ENCODE results near the gene FRMD5.

FRMD5 gene

DNA sequence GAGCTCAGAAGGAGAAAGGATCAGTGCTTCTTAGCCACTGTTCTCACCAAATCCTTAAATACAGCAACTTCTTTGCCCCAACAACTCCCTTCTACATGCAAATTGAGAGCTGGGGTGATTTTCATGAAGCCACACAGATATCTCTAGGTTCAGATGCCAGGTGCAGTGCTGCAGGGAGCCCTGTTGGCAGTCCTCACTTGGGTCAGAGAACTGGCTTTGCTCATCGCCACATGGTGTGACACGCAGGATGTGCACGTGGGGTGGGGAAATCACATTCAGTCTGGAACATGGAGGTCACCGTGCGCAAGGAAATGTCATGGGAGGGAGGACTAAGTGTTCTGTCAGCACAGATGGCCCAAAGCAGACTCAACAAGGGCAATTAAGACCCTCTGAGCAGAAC lies 264.5 kb downstream of the FRMD5 start:
- Mint-ChIP-seq H3K27ac (no peak overlapping the region), H3K4me1 (no peaks in the 10 kb centered on the region), H3K9me3 (no peaks in the 10 kb centered on the region), H3K36me3 (no peaks in the 10 kb centered on the region), H3K4me3 (no peak overlapping the region)
- DNase-seq (ENCODE audit: low spot score in 2 of 2) (no peak), ATAC-seq (no peak)

DNA sequence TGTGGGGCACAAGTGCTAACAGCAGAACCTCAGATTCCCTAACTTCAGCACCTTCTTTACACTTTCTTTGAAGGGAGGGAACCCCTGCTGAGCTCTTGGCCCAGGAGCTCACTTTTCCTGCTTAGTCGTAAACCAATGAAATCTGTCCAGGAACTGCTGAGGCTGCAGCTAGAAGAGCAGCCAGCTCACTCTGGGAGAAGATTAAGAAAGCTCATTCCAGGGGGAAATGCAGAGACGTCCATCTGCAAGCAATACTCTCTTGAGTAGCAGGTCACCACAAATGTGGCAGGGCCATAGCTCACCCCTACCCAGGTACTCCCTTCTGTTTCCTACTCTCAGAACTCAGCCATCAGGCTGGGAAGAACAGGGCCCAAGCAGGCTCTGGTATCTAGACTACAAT lies 265.0 kb downstream of the FRMD5 start:
- Mint-ChIP-seq H3K4me3 (no peak overlapping the region), H3K9me3 (no peaks in the 10 kb centered on the region), H3K4me1 (no peaks in the 10 kb centered on the region), H3K27ac (no peak overlapping the region), H3K36me3 (no peaks in the 10 kb centered on the region)
- DNase-seq (ENCODE audit: low spot score in 2 of 2) (no peak), ATAC-seq (no peak)

DNA sequence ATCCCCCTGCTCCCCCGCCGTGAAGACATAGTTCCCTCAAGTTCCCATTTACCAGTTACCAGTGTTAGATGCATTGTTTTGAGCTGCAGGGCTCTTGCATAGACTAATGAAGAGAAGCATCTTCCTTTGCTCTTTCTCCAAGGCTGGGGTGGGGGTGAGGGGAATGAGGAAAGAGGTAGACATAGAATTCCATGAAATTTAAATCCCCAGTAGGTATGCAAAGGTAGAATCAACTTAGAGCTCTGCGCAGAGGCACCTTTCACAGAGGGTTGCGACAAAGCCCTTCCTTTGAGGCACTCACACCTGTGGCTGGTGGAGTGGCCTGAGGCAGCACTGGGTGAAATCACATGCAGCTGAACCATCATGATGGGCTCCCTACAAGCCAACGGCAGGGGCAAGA lies 266.9 kb downstream of the FRMD5 start:
- DNase-seq (ENCODE audit: low spot score in 2 of 2) (no peak), ATAC-seq (no peak)
- H3K9me3 Mint-ChIP-seq: no peaks in the 10 kb centered on the region
- H3K4me1 Mint-ChIP-seq: no peaks in the 10 kb centered on the region
- H3K27ac Mint-ChIP-seq: no peak overlapping the region
- H3K4me3 Mint-ChIP-seq: no peak overlapping the region
- H3K36me3 Mint-ChIP-seq: no peaks in the 10 kb centered on the region

DNA sequence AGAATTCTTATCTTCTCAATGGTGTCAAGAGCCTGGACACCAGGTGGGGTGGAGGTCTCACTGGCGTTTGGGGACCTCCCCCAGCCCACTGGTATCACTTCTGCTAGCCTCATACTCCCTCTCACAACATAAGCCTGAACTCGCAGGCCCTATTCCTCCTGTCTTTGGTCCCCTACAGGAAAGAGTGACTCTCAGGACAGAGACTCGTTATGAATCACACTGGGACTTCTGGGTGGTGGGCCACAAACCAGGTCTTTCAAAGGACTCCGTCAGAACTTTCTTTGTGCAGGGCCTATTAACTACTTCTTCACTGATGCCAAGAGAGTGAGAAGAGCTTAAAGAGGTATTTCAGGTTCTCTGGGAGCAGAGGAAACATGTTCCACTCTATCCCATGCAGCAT lies 267.9 kb downstream of the FRMD5 start:
- ATAC-seq: no peak

GRCh38 chr15:43923553-43923952 lies 271.5 kb downstream of the FRMD5 start:
- DNase-seq (ENCODE audit: low spot score in 2 of 2) (no peak), ATAC-seq (no peak)
- Mint-ChIP-seq H3K36me3 (no peaks in the 10 kb centered on the region), H3K4me1 (no peaks in the 10 kb centered on the region), H3K4me3 (no peak overlapping the region), H3K9me3 (no peaks in the 10 kb centered on the region), H3K27ac (no peak overlapping the region)

More for the DNA sequence above, 267.9 kb downstream of the FRMD5 start:
- no peaks in the 10 kb centered on the region for H3K4me1 Mint-ChIP-seq
- DNase-seq (ENCODE audit: low spot score in 2 of 2): no peak
- no peaks in the 10 kb centered on the region for H3K9me3 Mint-ChIP-seq
- no peaks in the 10 kb centered on the region for H3K36me3 Mint-ChIP-seq
- H3K4me3 Mint-ChIP-seq: no peak overlapping the region
- no peak overlapping the region for H3K27ac Mint-ChIP-seq

DNA sequence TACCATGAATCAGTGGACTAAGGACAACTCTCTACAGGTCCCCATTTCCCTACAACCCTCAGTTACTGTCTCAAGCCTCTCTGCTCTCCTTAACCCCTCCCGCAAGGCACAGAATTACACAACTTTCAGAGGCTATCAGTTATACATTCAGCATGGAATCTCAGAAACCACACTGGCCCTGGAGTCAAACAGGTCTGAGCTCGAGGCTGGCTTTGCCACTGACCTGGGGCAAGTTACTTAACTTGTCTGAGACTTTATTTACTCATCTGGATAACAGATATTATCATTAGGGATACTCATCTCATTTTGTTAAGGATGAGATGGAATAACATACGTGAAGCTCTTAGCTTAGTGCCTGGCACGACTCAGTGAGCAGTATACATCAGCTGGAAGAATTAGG lies 273.1 kb downstream of the FRMD5 start:
- Mint-ChIP-seq H3K4me1 (no peaks in the 10 kb centered on the region), H3K9me3 (no peaks in the 10 kb centered on the region), H3K36me3 (no peaks in the 10 kb centered on the region), H3K4me3 (no peak overlapping the region), H3K27ac (no peak overlapping the region)
- DNase-seq (ENCODE audit: low spot score in 2 of 2) (no peak), ATAC-seq (no peak)

GRCh38 chr15:43920815-43921214 lies 274.3 kb downstream of the FRMD5 start:
- no peaks in the 10 kb centered on the region for H3K36me3 Mint-ChIP-seq
- no peak overlapping the region for H3K4me3 Mint-ChIP-seq
- H3K4me1 Mint-ChIP-seq: no peaks in the 10 kb centered on the region
- H3K27ac Mint-ChIP-seq: no peak overlapping the region
- no peaks in the 10 kb centered on the region for H3K9me3 Mint-ChIP-seq
- no peak for DNase-seq (ENCODE audit: low spot score in 2 of 2)
- no peak for ATAC-seq

- Mint-ChIP-seq H3K9me3 (no peaks in the 10 kb centered on the region), H3K27ac (no peak overlapping the region), H3K36me3 (no peaks in the 10 kb centered on the region), H3K4me3 (no peak overlapping the region), H3K4me1 (no peaks in the 10 kb centered on the region)
- ATAC-seq: no peak
- no peak for DNase-seq (ENCODE audit: low spot score in 2 of 2)
Observed at GRCh38 chr15:43920254-43920600, 274.8 kb downstream of the FRMD5 start.

GRCh38 chr15:43919540-43920253 lies 275.4 kb downstream of the FRMD5 start:
- Mint-ChIP-seq H3K9me3 (no peaks in the 10 kb centered on the region), H3K4me3 (no peak overlapping the region), H3K27ac (no peak overlapping the region), H3K4me1 (no peaks in the 10 kb centered on the region), H3K36me3 (no peaks in the 10 kb centered on the region)
- DNase-seq (ENCODE audit: low spot score in 2 of 2) (no peak), ATAC-seq (no peak)

DNA sequence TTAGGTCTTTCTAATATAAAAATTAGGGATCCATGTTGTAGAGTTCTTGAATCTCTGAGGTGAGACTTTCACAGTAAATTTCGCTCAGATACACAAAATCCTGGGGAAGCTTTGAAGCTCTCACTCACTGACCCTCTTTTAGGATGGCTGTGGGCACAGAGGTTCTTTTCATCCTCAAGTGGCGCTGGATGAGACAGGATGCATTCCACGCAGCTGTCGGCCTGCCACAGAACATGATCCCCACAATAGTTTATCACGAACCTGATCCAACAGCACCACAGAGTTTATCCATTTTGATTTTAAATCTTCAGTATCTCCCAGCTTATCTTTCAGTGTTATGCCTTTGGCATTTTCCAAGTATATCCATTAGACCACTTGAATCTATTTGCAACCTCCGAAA lies 276.4 kb downstream of the FRMD5 start:
- ATAC-seq: no peak
- no peak for DNase-seq (ENCODE audit: low spot score in 2 of 2)
- Mint-ChIP-seq H3K4me1 (no peaks in the 10 kb centered on the region), H3K4me3 (no peak overlapping the region), H3K9me3 (no peaks in the 10 kb centered on the region), H3K36me3 (no peaks in the 10 kb centered on the region), H3K27ac (no peak overlapping the region)

DNA sequence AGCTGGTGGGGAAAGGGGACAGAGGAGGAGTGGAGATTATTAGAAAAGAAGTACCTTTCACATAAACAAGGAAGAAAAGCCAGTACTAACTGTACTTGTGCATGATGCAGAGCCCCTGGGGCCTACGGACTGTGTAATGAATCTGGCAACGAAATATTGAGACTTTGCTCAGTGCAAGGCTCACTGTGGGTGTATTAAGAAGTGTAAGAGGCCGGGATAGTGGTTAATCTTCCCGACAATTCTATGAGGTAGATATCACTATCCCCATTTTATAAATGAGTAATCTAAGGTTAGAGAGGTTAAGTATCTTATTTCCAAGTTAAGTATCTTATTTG lies 278.8 kb downstream of the FRMD5 start:
- no peaks in the 10 kb centered on the region for H3K9me3 Mint-ChIP-seq
- no peaks in the 10 kb centered on the region for H3K36me3 Mint-ChIP-seq
- H3K4me3 Mint-ChIP-seq: no peak overlapping the region
- H3K27ac Mint-ChIP-seq: no peak overlapping the region
- no peak for ATAC-seq
- no peak for DNase-seq (ENCODE audit: low spot score in 2 of 2)
- no peaks in the 10 kb centered on the region for H3K4me1 Mint-ChIP-seq

DNA sequence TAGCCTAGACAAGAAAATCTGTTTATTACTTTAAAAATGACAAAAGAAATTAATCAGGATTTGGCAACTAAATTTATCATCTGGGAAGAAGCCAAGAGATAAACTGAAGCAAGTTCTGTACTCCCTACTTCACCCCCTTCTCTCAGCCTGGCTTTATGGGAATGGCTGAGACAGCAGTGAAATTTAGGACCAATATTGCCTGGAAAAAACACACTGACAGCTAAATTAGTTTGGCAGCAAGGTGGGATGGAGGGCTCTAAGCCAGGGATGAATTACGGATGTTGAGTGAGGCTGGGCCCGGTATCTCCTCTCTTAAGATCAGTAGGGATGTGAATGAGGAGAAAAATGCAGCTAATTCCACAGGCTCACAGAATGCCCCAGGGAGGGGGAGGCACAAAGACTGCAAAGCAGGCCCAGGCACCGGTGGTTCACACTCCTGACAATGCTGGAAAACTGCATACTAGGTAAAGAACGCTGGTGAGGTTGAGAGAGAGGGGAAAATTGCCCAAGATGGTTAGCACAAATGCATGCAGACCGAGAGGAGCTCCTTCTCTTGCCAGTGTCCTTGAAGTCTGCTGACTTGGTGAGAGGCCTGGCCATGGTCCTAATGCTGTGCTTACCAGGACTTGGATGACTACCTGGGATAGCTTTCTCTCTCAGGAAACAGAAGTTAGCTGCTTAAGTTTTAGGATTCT lies 279.3 kb downstream of the FRMD5 start:
- no peak overlapping the region for H3K4me3 Mint-ChIP-seq
- H3K36me3 Mint-ChIP-seq: no peaks in the 10 kb centered on the region
- H3K4me1 Mint-ChIP-seq: no peaks in the 10 kb centered on the region
- H3K27ac Mint-ChIP-seq: no peak overlapping the region
- no peak for ATAC-seq
- DNase-seq (ENCODE audit: low spot score in 2 of 2): no peak
- no peaks in the 10 kb centered on the region for H3K9me3 Mint-ChIP-seq

DNA sequence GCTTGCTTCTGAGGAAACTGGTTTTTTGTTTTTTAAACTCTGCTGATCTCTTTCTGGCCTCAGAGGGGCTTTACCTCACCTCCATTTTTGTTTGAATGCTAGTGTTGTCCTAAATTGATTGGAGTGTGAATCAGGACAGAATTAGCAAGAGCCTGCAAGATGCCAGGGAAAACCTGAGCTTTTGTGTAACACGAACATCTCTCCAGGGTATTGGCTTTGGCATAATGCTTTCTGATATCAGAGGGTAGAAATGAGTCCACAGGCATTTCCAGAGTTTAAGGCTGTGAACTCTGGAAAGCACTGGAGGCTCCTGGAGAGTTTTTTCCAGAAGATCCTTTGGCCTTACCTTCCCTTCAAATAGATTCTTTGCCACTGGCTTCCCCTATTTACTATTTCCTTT lies 281.1 kb downstream of the FRMD5 start:
- Mint-ChIP-seq H3K9me3 (no peaks in the 10 kb centered on the region), H3K27ac (no peak overlapping the region), H3K4me3 (no peak overlapping the region), H3K36me3 (no peaks in the 10 kb centered on the region), H3K4me1 (no peaks in the 10 kb centered on the region)
- DNase-seq (ENCODE audit: low spot score in 2 of 2) (no peak), ATAC-seq (no peak)

- no peak for DNase-seq (ENCODE audit: low spot score in 2 of 2)
- H3K9me3 Mint-ChIP-seq: no peaks in the 10 kb centered on the region
- ATAC-seq: peak; percentile 55
- no peak overlapping the region for H3K4me3 Mint-ChIP-seq
- no peak overlapping the region for H3K27ac Mint-ChIP-seq
- H3K36me3 Mint-ChIP-seq: no peaks in the 10 kb centered on the region
- H3K4me1 Mint-ChIP-seq: no peaks in the 10 kb centered on the region
Observed at GRCh38 chr15:43913026-43913780, 281.9 kb downstream of the FRMD5 start.

GRCh38 chr15:43912208-43912607 lies 282.9 kb downstream of the FRMD5 start:
- no peaks in the 10 kb centered on the region for H3K9me3 Mint-ChIP-seq
- H3K4me3 Mint-ChIP-seq: no peak overlapping the region
- no peak for DNase-seq (ENCODE audit: low spot score in 2 of 2)
- H3K36me3 Mint-ChIP-seq: no peaks in the 10 kb centered on the region
- no peaks in the 10 kb centered on the region for H3K4me1 Mint-ChIP-seq
- no peak overlapping the region for H3K27ac Mint-ChIP-seq
- ATAC-seq: no peak

DNA sequence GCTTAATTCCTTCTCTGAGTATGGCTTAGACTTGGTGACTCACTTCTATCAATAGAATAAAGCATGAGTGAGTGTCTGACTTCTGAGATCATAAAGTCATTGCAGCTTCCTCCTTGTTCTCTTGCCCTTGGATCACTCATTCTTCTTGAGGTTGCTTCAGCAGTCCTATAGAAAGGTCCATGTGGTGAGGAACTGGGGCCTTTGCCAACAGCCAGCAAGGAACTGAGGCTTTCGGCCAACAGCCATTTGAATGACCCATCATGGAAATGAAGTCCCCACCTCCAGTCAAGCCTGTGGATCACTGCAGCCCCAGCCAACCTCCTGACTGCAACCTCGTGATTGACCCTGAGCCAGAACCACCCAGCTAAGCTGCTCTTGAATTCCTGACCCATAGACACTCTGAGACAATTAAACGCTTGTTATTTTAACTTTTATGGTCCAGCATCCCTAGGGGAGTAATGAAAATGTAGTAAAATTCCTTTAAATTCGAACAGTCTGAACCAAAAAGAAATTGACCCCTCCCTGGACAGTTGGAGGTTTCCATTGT lies 283.8 kb downstream of the FRMD5 start:
- Mint-ChIP-seq H3K4me1 (no peaks in the 10 kb centered on the region), H3K27ac (no peak overlapping the region), H3K36me3 (no peaks in the 10 kb centered on the region), H3K4me3 (no peak overlapping the region), H3K9me3 (no peaks in the 10 kb centered on the region)
- DNase-seq (ENCODE audit: low spot score in 2 of 2) (no peak), ATAC-seq (no peak)
